BLaER1 (cell line): ENCODE measurements around the gene CPNE1.

Source experiments
- H3K27ac ChIP-seq: shearing (Covaris generic); formaldehyde crosslinking; 2 replicates; pipeline ENCODE4 v1.8.1; 2022
- H3K27me3 ChIP-seq: shearing (Covaris generic); formaldehyde crosslinking; 2 replicates; pipeline ENCODE4 v1.8.1; 2022
- H3K36me3 ChIP-seq: shearing (Covaris generic); formaldehyde crosslinking; 2 replicates; pipeline ENCODE4 v1.8.1; 2022
- H3K4me1 ChIP-seq: shearing (Covaris generic); formaldehyde crosslinking; 2 replicates; pipeline ENCODE4 v1.8.1; 2022
- H3K4me2 ChIP-seq: shearing (Covaris generic); formaldehyde crosslinking; 2 replicates; pipeline ENCODE4 v1.8.1; 2022
- H3K4me3 ChIP-seq: shearing (Covaris generic); formaldehyde crosslinking; 2 replicates; pipeline ENCODE4 v1.8.1; 2022
- H3K9ac ChIP-seq: shearing (Covaris generic); formaldehyde crosslinking; 2 replicates; pipeline ENCODE4 v1.8.1; 2022
- H3K9me3 ChIP-seq: shearing (Covaris generic); formaldehyde crosslinking; 2 replicates; pipeline ENCODE4 v1.8.1; 2022
- H4K20me1 ChIP-seq: shearing (Covaris generic); formaldehyde crosslinking; 2 replicates; pipeline ENCODE4 v1.8.1; 2022
- Cebpa-rat ChIP-seq: shearing (Covaris generic); IDR thresholded peaks from 2 replicates; pipeline ENCODE4 v1.8.1; 2022

CPNE1 gene

GRCh38 chr20:35638751-35639150 is 25.9 kb downstream of the CPNE1 start:
- Histone ChIP-seq H3K9me3 (no peaks in the 10 kb centered on the region), H3K4me2 (no peak overlapping the region), H3K4me1 (no peaks in the 10 kb centered on the region), H3K4me3 (no peak overlapping the region), H3K27ac (no peak overlapping the region), H3K27me3 (no peaks in the 10 kb centered on the region), H4K20me1 (peaks cover 96% of the 10 kb centered on the region), H3K9ac (no peak overlapping the region), H3K36me3 (peaks cover 26% of the 10 kb centered on the region; the same call in 1 of the 2 replicates)
- TF ChIP-seq Cebpa-rat: no peak

- Histone ChIP-seq H3K27ac (no peak overlapping the region), H3K4me1 (no peaks in the 10 kb centered on the region), H3K36me3 (peaks cover 30% of the 10 kb centered on the region), H3K27me3 (no peaks in the 10 kb centered on the region), H3K4me2 (no peak overlapping the region), H3K9ac (no peak overlapping the region), H3K9me3 (no peaks in the 10 kb centered on the region), H3K4me3 (no peak overlapping the region), H4K20me1 (peaks cover 95% of the 10 kb centered on the region)
- TF ChIP-seq Cebpa-rat: no peak
Observed at GRCh38 chr20:35637276-35637675, 27.4 kb downstream of the CPNE1 start.

DNA sequence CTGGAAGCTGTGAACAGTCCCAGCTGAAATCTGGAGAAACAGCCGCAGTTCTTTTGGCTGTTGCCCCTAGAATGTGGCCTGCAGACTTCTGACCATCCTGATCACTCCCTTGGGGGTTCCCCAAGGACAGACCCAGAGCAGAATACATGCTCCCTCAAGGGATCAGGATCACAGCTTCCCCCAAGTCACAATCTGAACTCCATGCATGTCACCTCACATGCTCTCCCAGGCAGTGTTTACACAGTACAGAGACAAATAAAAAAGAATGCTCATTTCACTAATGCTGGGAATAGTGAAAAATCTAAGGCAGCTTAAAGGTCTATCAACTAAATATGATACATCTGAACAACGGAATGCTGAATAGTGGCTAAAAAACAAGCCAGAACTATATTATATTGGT is 28.6 kb downstream of the CPNE1 start:
- H3K4me2 ChIP-seq: no peak overlapping the region
- no peak overlapping the region for H3K9ac ChIP-seq
- no peaks in the 10 kb centered on the region for H3K27me3 ChIP-seq
- H3K27ac ChIP-seq: no peak overlapping the region
- peaks cover 42% of the 10 kb centered on the region for H3K36me3 ChIP-seq
- no peak overlapping the region for H3K4me3 ChIP-seq
- no peaks in the 10 kb centered on the region for H3K4me1 ChIP-seq
- H4K20me1 ChIP-seq: peaks cover 93% of the 10 kb centered on the region
- TF ChIP-seq Cebpa-rat: no peak
- H3K9me3 ChIP-seq: no peaks in the 10 kb centered on the region

- no peaks in the 10 kb centered on the region for H3K27me3 ChIP-seq
- no peak overlapping the region for H3K4me3 ChIP-seq
- no peak overlapping the region for H3K4me2 ChIP-seq
- H3K27ac ChIP-seq: no peak overlapping the region
- TF ChIP-seq Cebpa-rat: no peak
- no peak overlapping the region for H3K9ac ChIP-seq
- H3K36me3 ChIP-seq: peaks cover 46% of the 10 kb centered on the region
- peaks cover 88% of the 10 kb centered on the region for H4K20me1 ChIP-seq
- no peaks in the 10 kb centered on the region for H3K9me3 ChIP-seq
- no peaks in the 10 kb centered on the region for H3K4me1 ChIP-seq
Observed at GRCh38 chr20:35635652-35636051, 29.0 kb downstream of the CPNE1 start.

DNA sequence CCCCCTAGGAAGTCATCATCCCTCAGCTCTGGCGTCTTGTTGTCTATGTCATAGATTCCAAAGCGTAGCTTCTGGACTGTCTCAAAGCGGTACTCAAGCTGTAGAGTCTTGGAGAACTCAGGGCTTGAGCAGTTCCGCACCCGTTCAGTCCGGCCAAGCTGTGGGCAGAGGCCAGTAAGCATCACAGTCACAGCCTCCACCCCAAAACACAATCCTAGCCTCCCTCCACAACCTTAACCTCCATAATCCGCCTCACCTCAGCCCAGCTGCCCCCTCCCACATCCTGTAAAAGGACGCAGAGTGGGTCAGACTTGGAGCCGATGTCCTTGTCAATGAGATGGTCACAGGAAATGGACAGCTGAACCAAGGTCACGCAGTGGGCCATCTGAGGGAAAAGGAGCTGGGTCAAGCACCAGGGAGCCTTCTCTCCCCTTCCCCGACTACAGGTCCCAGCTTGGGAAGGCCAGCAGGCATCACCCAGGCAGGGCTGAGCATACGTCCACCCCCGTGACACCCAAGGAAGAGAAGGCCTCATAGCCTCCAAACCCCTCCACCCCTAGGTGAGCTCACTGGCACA is 32.1 kb downstream of the CPNE1 start:
- Histone ChIP-seq H3K36me3 (peaks cover 76% of the 10 kb centered on the region), H3K4me2 (no peak overlapping the region), H3K27ac (no peak overlapping the region), H4K20me1 (peaks cover 64% of the 10 kb centered on the region), H3K4me1 (no peaks in the 10 kb centered on the region), H3K4me3 (no peak overlapping the region), H3K27me3 (no peaks in the 10 kb centered on the region), H3K9ac (no peak overlapping the region), H3K9me3 (no peaks in the 10 kb centered on the region)
- no peak for TF ChIP-seq Cebpa-rat

- H3K4me2 ChIP-seq: no peak overlapping the region
- H3K4me3 ChIP-seq: no peak overlapping the region
- H3K27me3 ChIP-seq: no peaks in the 10 kb centered on the region
- no peak overlapping the region for H3K9ac ChIP-seq
- H4K20me1 ChIP-seq: peaks cover 44% of the 10 kb centered on the region
- TF ChIP-seq Cebpa-rat: no peak
- no peaks in the 10 kb centered on the region for H3K9me3 ChIP-seq
- no peak overlapping the region for H3K27ac ChIP-seq
- H3K4me1 ChIP-seq: no peaks in the 10 kb centered on the region
- H3K36me3 ChIP-seq: peaks cover 92% of the 10 kb centered on the region
Observed at GRCh38 chr20:35630636-35631035, 34.1 kb downstream of the CPNE1 start.

- H3K36me3 ChIP-seq: peaks cover 92% of the 10 kb centered on the region
- no peak overlapping the region for H3K27ac ChIP-seq
- H3K9ac ChIP-seq: no peak overlapping the region
Observed at GRCh38 chr20:35629427-35630145, 35.1 kb downstream of the CPNE1 start.

GRCh38 chr20:35627121-35627520 is 37.6 kb downstream of the CPNE1 start:
- H3K27ac ChIP-seq: no peak overlapping the region
- no peak overlapping the region for H3K4me2 ChIP-seq
- no peaks in the 10 kb centered on the region for H3K27me3 ChIP-seq

More at GRCh38 chr20:35629427-35630145, 35.1 kb downstream of the CPNE1 start:
- no peak overlapping the region for H3K4me3 ChIP-seq
- TF ChIP-seq Cebpa-rat: no peak
- H3K9me3 ChIP-seq: no peaks in the 10 kb centered on the region
- H3K27me3 ChIP-seq: no peaks in the 10 kb centered on the region
- H3K4me2 ChIP-seq: no peak overlapping the region
- no peaks in the 10 kb centered on the region for H3K4me1 ChIP-seq
- H4K20me1 ChIP-seq: peaks cover 34% of the 10 kb centered on the region

DNA sequence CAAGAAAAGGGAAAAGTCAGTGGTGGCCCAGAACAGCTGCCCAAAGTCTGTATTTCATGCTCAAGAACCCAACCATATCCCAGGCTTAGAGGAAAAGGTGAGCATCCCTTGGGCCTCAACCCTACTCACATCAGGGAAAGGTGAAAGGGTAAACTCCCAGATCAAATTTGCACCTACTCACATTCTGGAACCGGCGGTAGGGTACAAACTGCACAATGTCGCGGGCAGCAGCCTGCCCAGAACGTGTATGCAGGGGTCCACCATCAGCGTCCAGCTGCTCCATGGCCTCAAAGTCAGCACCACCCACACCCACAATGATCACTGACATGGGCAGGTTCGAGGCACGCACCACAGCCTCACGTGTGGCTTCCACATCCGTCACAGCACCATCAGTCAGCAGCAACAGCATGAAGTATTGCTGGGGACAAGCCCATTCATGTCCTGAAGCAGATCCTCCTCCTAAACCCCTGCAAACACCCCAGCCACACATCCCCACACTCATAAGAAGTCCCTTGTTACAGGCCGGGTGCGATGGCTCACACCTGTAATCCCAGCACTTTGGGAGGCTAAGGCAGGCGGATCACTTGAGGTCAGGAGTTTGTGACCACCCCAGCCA is 38.2 kb downstream of the CPNE1 start:
- no peak overlapping the region for H3K4me2 ChIP-seq
- H4K20me1 ChIP-seq: peaks cover 8% of the 10 kb centered on the region
- H3K9me3 ChIP-seq: no peaks in the 10 kb centered on the region
- H3K9ac ChIP-seq: no peak overlapping the region
- H3K4me1 ChIP-seq: no peaks in the 10 kb centered on the region
- no peak overlapping the region for H3K27ac ChIP-seq
- no peak for TF ChIP-seq Cebpa-rat
- H3K4me3 ChIP-seq: no peak overlapping the region
- no peaks in the 10 kb centered on the region for H3K27me3 ChIP-seq
- H3K36me3 ChIP-seq: peaks cover 90% of the 10 kb centered on the region

More at GRCh38 chr20:35627121-35627520, 37.6 kb downstream of the CPNE1 start:
- TF ChIP-seq Cebpa-rat: no peak
- Histone ChIP-seq H3K4me3 (no peak overlapping the region), H3K4me1 (no peaks in the 10 kb centered on the region), H3K9me3 (no peaks in the 10 kb centered on the region), H3K36me3 (peaks cover 90% of the 10 kb centered on the region), H3K9ac (no peak overlapping the region), H4K20me1 (peaks cover 14% of the 10 kb centered on the region)

DNA sequence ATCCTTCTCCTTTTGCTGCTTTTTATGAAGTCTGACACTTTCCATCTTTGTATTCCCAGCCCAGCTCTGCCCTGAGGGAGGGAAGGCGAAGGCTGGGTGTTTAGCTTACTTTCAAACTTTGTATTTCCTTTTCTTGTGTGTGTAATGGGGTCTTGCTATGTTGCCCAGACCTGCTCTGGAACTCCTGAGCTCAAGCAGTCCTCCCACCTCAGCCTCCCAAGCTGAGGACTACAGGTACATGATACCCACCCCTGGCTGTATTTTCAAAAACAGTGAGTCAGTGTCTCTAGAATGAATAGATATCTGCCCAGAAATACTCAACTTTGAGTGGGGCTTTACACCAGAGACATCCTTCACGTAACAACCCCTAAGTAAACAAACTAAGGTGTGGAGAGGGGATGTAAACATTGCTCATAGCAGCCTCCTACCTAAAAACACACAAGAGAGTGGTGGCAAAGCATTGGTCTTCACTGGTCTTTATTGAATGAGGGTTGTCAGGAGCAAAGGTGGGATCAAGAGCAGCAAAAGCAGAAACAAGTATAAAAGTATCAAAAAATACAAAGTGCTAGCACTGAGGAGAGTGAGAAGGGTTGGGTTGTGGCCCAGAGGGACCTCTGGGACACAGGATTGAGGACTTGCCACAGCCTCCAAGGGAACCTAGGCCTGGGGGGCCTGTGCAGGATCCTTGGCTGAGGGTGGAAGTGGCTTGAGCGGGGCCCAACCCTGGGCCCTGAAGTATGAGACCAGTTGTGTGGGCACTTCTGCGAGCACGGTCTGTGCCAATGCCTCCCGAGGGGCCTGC is 38.9 kb downstream of the CPNE1 start:
- H3K36me3 ChIP-seq: peaks cover 90% of the 10 kb centered on the region
- no peak for TF ChIP-seq Cebpa-rat
- H3K27ac ChIP-seq: no peak overlapping the region
- peaks cover 6% of the 10 kb centered on the region; the same call in 1 of the 2 replicates for H4K20me1 ChIP-seq
- H3K9ac ChIP-seq: no peak overlapping the region
- H3K9me3 ChIP-seq: no peaks in the 10 kb centered on the region
- no peaks in the 10 kb centered on the region for H3K27me3 ChIP-seq
- no peak overlapping the region for H3K4me3 ChIP-seq
- H3K4me1 ChIP-seq: no peaks in the 10 kb centered on the region
- H3K4me2 ChIP-seq: no peak overlapping the region
